Spleen (tissue), 7 donors: Measurements from ENCODE around the gene CDCA5.

Source experiments
- CTCF ChIP-seq, 11 experiments: fragments of 200-600 bp in 7 of 11; fragments of 450-650 bp in 4 of 11; sonication (generic) in 4 of 11; IDR thresholded peaks in 8 of 11; conservative IDR thresholded peaks in 3 of 11; 1 replicate in 7 of 11; 2 replicates in 4 of 11; pipeline versions ENCODE4 v1.4.0 to v1.8.0; 2016 to 2021; ENCODE audit warnings: antibody characterized with exemption in 11 of 11, inconsistent platforms in 4 of 11, mild to moderate bottlenecking in 1 of 11
- POLR2A ChIP-seq, 3 donors: fragments of 450-650 bp; IDR thresholded peaks; one replicate each; pipeline ENCODE4 v1.5.1; 2017; ENCODE audit warnings: antibody characterized with exemption in 3 of 3, mild to moderate bottlenecking in 1 of 3
- POLR2AphosphoS5 ChIP-seq, 3 donors: sonication (generic); formaldehyde crosslinking; IDR thresholded peaks; one replicate each; pipeline ENCODE4 v1.5.1; 2017; ENCODE audit warnings: antibody characterized with exemption in 3 of 3
- donor health status: DM: no; HTN: no; CAD: no; lungs with moderate emphysema.
- donor health status: DM: no; HTN: no; CAD: no.
- donor health status: DM: no; HTN: no; CAD: no.

GRCh38 chr11:65083134-65083833, 556 bp downstream of the CDCA5 start:
- no peak for TF ChIP-seq POLR2AphosphoS5 (IDR thresholded peaks at IDR 0.05)
- TF ChIP-seq CTCF (IDR thresholded peaks at IDR 0.05 in 8 of 11, conservative IDR thresholded peaks at IDR 0.05 in 3 of 11) = no peak
- no peak for TF ChIP-seq POLR2A (IDR thresholded peaks at IDR 0.05)
